BE2C (cell line): ENCODE data around the gene ADPRH.

ENCODE experiments used
- DNase-seq: peaks from one replicate; pipeline ENCODE4 v3.0.0-alpha.2; 2020
- H3K27me3 ChIP-seq: fragments of 250-450 bp; sonication (Bioruptor Pico); 2 replicates; pipeline ENCODE4 v1.5.1; 2020; ENCODE audit warnings: mild to moderate bottlenecking
- H3K36me3 ChIP-seq: fragments of 250-450 bp; sonication (Bioruptor Pico); 2 replicates; pipeline ENCODE4 v1.5.1; 2020; ENCODE audit warnings: mild to moderate bottlenecking
- H3K4me1 ChIP-seq: fragments of 250-450 bp; sonication (Bioruptor Pico); 2 replicates; pipeline ENCODE4 v1.5.1; 2020
- H3K4me3 ChIP-seq: 2 replicates; pipeline ENCODE4 v1.5.1; 2011; ENCODE audit warnings: low read depth, low read length
- H3K9me3 ChIP-seq: fragments of 250-450 bp; sonication (Bioruptor Pico); 2 replicates; pipeline ENCODE4 v1.5.1; 2020
- TF ChIP-seq, protein P1 (sequence below): IDR thresholded peaks from 2 replicates; pipeline ENCODE4 v1.5.1; 2012; ENCODE audit warnings: mild to moderate bottlenecking, low read depth, low read length

ADPRH gene

DNA sequence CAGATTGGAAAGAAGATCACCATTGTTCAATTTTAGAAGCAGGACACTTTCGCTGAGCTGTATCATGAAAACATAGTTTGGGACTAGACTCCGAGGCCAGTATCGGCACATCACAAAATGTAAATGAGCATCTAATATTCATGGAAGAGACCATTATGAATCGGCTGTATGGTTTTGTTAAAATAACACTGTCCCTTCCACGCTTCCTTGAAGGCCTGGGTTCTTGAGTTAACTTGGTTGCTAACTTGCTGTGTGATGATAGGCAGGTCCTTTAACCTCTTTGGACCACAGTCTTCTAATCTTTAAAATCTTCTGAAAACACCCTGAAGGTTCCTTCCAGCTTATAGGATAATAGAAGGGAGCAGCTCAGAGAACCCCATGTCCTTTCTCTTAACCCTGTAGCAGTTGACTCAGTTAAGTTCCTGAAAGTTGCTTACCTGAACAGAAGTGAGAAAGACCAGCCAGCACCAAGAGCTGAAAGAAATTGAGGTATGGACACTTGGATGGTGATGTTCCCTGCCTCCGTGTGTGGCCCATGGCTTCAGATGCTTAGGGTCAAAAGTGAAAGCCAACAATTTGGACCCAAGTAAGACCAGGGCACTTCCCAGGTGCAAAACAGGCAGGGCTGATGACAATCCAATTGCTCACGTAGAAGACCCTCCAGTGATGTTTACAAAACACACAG lies 22.0 kb upstream of the ADPRH start:
- no peaks in the 10 kb centered on the region for H3K9me3 ChIP-seq
- H3K27me3 ChIP-seq = no peaks in the 10 kb centered on the region
- no peak overlapping the region for H3K4me3 ChIP-seq
- H3K36me3 ChIP-seq = no peaks in the 10 kb centered on the region
- TF ChIP-seq, protein P1, sequence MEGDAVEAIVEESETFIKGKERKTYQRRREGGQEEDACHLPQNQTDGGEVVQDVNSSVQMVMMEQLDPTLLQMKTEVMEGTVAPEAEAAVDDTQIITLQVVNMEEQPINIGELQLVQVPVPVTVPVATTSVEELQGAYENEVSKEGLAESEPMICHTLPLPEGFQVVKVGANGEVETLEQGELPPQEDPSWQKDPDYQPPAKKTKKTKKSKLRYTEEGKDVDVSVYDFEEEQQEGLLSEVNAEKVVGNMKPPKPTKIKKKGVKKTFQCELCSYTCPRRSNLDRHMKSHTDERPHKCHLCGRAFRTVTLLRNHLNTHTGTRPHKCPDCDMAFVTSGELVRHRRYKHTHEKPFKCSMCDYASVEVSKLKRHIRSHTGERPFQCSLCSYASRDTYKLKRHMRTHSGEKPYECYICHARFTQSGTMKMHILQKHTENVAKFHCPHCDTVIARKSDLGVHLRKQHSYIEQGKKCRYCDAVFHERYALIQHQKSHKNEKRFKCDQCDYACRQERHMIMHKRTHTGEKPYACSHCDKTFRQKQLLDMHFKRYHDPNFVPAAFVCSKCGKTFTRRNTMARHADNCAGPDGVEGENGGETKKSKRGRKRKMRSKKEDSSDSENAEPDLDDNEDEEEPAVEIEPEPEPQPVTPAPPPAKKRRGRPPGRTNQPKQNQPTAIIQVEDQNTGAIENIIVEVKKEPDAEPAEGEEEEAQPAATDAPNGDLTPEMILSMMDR = no peak
- DNase-seq = no peak
- H3K4me1 ChIP-seq = no peaks in the 10 kb centered on the region

DNA sequence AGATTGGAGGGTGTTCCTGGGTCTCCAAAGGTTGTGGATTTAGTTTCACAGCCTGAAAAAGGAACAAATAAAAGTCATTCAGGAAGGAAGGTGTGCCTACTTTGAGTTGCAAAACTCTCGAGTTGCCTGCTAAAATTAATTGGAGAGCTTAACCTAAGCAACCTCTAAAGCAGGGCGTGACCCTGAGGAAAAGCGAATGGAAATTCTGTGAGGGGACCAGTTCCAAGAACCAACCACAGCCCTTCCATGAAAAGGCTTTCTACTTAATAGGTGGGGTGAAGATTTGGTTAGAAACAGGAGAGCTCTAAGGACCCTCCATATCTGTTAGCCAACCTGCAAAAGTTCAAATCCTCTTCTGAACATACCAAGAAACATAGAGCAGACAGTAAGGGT lies 21.4 kb upstream of the ADPRH start:
- TF ChIP-seq, protein P1 = no peak
- Histone ChIP-seq H3K4me1 (no peaks in the 10 kb centered on the region), H3K4me3 (no peak overlapping the region)

DNA sequence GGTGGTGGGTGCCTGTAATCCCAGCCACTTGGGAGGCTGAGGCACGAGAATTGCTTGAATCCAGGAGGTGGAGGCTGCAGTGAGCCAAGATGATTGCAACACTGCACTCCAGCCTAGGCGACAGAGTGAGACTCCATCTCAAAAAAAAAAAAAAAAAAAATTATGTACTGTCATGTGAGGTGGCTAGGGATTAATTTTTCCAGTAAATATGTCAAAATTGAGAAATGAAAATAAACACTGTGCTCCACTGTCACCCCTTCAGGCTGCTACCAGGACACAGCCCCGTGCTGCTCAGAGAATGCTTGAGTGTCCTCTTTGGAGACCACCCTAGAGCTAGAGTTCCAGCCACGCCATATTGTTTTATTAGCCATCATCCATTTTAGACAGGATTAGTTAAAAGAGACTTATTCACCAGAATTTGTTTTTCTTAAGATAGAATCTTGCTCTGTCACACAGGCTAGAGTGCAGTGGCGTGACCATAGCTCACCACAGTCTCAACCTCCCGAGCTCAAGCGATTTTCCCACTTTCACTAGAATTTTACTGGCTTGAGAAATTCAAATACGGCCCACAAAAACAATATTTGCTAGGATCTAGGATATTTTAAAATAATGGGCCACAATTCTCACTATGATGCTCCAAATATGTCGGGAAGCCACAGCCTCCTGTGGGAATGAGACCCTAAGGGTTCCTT lies 20.5 kb upstream of the ADPRH start:
- Histone ChIP-seq H3K4me1 (no peaks in the 10 kb centered on the region), H3K27me3 (no peaks in the 10 kb centered on the region), H3K4me3 (no peak overlapping the region), H3K9me3 (no peaks in the 10 kb centered on the region), H3K36me3 (no peaks in the 10 kb centered on the region)
- no peak for DNase-seq
- TF ChIP-seq, protein P1 = no peak

More for the DNA sequence above, 21.4 kb upstream of the ADPRH start:
- Histone ChIP-seq H3K36me3 (no peaks in the 10 kb centered on the region), H3K9me3 (no peaks in the 10 kb centered on the region), H3K27me3 (no peaks in the 10 kb centered on the region)
- no peak for DNase-seq

DNA sequence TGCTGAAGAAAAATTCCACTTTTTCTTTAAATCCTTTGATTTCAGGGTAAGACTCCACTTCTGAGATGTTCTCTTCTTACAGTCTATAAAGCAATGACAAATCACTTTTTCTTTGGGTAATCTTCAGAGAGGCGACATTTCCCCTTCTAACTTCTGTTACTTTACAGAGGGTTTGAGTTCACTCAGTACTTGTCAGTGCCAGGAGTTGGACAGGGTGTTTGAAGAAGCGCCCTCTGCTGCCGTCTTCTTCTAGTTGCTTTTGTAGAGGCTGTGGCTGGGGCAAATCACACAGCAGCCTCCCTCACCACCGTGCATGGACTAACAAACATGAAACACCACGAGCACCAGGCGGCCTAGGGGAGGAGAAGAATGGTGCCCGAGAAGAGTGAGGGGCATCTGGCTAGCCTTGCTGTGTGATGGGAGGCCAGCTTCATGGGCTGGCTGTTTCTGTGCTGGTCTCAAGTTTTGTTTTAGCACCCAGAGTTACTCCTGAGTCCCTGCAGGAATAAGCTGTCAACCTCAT lies 19.8 kb upstream of the ADPRH start, which contains the start of gene CD80:
Gene CD80, minus strand, starts transcription at position 174 of the 523 bp plus-strand sequence. CDS start 1,886 bp downstream, outside the sequence.
- DNase-seq = peak; percentile 32
- TF ChIP-seq, protein P1 = peak; percentile 23
- Histone ChIP-seq H3K4me3 (no peak within 1 kb of the TSS), H3K4me1 (no peaks in the 10 kb centered on the region), H3K9me3 (no peaks in the 10 kb centered on the region), H3K27me3 (no peaks in the 10 kb centered on the region), H3K36me3 (no peaks in the 10 kb centered on the region)

DNA sequence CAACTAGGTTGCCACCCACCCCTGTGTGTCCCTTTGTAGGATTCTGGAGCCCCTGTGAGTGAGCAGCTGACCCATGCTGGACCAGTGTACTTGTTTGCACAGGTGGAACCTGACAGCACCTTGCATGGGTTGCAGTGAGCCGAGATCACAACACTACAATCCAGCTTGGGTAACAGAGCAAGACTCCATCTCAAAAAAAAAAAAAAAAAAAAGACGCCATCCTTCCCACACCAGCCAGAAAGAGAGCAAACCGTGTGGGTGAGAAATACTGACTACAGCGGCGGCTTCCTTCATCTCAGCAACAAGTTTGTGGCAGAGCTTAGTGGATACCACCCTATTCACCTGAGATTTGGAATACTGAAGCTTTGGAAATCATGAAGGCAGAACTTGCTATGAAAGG lies 19.1 kb upstream of the ADPRH start:
- TF ChIP-seq, protein P1 = no peak
- no peaks in the 10 kb centered on the region for H3K4me1 ChIP-seq
- DNase-seq = no peak
- H3K27me3 ChIP-seq = no peaks in the 10 kb centered on the region
- no peak overlapping the region for H3K4me3 ChIP-seq
- no peaks in the 10 kb centered on the region for H3K9me3 ChIP-seq
- H3K36me3 ChIP-seq = no peaks in the 10 kb centered on the region
